H4 (cell line): Measurements from ENCODE around the gene NEK11. TPM values are rescaled to one million over a fixed set of nuclear protein-coding genes. Genes with fewer than 3 reads are reported as not detected.

ENCODE experiments used
- DNase-seq: peaks from one replicate; pipeline ENCODE4 v3.0.0-alpha.2; 2015; ENCODE audit warnings: low spot score
- total RNA-seq: library from RNA; depleted of rRNA; stranded (reverse); fragments of >200 nt; shearing (Covaris generic); gene quantifications from 2 replicates; pipeline ENCODE4 v1.2.3, GENCODE V29; 2014

NEK11 gene
- total RNA-seq, 1 experiment from 2014 or later: 3.0 TPM

DNA sequence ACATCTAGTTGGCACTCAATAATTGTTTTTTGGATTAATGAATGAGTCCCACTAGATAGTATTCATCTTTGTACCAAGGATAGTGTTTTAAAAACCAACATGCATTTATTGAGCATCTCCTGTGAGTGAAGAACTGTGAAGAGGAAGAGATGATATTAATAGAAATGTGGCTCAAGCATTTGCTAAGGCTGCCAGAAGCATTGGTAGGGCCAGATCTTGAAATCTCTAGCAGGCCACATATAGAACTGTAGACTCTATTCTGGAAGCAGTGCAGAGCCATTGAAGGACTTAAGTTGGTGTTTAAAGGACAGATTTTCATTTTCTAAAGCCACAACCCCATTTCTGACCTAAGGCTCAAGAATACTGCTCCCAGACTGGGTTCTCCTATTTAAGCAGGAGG lies 99.0 kb downstream of the NEK11 start:
- no peak for DNase-seq

DNA sequence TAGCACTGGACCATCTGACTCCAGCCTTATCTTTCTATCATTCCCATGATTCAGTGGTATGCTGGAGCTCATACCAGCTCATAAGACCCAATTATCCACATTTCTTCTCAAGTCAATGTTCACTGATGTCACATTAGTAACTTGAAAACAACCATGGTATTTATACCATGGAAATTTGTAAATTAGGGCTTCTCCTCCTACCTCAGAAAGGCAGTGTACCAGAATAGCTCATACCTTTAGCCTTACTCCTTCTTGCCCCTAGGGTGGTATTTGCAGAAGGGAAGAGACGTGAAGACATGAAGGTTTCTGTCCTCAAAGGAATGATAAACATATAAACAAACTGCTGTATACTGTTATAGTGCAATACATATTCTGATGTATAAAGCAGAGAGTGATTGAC lies 114.2 kb downstream of the NEK11 start:
- no peak for DNase-seq

DNA sequence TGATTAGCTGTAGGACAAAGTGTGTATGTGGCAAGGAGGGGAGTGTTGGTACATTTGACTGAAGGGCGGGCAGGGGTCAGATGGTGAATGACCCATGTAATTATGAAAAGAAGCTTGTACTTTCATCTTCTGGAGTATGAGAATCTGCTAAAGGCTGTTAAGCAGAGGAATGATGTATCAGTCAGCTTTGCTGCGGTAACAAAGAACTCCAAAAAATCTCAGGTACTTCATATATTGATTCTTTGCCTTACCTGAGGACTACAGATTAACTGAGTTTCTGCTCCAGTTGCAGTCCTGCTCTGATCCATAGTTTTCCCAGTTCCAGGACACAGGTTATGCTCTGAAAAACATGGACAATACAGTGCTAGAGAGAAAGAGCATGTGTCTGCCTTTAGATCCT lies 115.1 kb downstream of the NEK11 start:
- no peak for DNase-seq

DNA sequence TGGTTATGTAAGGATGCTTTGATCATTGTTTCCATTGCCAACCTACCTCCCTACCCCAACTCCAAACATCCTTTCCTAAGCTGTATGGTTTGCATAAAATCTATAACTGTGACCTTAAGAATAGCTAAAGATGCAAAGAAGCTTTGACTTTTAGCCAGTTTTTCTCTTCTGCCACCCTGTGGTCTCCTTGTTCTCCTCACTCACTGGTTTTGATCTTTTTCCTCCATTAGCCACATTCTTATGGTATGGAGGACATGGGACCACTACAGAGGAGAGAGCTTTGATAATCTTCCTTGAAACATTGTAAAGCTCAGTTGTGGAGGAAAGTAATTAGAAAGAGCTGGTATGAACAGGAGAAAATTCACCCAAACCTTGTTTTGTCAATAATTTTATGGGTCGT lies 115.9 kb downstream of the NEK11 start:
- no peak for DNase-seq

DNA sequence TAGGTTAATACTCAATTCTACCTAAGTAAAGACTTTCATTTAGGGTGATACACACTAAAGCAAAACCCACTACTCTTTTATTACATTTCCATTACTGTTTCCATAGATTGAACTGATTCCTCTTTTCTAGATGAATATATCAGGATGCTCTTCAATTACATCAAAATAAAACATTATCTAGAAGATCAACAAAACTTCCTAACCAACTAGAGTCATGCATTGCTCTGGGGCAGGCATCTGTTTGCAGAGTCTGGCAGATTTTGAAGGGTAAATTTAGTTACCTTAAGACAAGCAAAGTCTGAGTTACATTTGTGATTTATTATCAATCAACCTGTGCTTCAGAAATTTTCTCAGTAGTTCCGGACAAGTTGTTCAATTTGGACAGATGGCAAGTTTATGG lies 117.1 kb downstream of the NEK11 start:
- DNase-seq: no peak

DNA sequence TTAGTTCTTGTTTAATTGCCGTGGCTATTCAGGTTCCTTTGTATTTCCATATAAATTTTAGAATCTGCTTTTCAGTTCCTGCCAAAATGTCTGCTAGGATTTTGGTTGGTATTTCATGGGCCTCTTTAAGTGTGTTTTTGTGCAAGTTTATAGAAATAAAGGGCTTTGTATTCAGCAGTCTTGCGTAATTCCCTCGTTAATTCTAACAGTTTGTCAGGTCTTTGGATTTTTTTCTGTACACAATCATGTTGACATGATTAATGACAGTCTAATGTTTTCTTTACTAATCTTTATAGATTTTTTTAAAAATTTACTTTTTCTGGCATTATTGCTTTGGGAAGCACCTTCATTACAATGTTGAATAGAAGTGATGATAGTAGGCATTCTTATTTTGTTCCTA lies 120.9 kb downstream of the NEK11 start:
- no peak for DNase-seq

DNA sequence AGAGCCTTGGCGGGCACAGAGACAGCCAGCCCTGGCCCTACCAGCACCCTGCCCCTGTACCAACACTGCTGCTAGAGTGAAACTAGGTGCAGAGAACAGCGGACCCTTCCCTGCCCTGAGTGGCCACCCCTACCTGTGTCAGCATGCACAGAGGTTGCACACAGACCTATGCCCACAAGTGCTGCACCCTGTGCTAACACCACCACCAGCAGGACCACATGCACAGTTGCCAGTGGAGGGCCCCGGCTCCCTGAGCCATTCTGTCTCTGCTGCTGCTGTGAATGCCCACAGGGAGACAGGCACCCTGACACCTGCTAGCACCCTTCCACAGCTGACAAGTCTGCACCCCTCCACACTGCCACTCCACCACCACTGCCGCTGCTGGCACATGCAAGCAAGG lies 131.8 kb downstream of the NEK11 start:
- DNase-seq: no peak

DNA sequence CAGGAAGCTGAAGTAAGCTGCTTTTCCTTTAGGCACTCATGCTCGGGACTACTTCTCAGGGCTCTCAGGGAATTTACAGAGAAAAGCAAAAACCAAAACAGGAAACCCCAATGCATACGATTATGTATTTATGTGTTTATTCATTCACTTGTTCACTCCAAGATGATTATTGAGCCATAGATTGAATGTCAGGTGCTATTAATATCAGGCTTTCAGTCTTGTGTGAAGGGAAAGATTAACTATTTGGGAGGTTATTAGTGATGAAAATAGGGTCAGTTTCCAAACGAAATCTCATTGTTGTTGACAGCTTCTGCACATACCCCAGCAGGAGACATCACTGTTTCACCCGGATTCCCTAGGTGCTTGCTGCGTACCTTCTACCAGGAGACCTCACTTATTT lies 135.8 kb downstream of the NEK11 start:
- no peak for DNase-seq

DNA sequence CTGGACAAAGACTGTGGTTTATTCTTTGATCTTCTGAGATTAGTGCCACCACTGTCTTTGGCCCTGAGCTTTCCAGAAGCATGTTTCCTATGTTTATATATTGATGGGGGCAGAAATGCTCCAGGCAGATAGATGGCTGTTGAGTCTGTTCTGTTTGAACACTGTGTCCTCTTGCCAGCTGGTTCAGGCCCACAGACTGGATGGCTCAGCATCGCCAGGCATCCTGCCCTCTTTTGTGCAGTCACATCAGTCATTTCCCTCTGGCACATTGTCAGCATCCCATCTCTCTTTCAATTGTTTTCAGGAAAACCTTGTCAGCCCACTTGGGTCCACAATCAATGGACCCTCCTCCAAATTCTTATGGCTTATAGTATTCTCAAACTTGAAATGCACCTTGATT lies 141.2 kb downstream of the NEK11 start:
- DNase-seq: no peak

DNA sequence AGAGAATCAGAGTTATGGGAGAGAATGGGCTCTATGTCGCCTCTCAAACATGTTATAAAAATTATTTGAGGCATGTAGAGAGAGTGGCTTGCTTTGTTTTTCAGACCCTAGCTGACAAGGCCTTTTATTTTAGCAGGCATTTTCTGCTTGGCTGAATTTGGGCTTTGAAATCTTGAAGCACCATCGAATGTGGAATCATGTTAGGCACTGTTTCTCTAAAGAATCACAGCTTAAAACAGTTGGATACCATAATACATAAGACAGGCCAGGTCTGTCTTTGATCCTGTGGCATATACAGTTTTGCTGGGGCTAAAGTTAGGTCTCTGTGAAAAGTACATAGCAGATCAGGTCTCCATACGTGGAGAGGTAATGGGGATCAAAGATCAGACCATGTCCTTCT lies 142.7 kb downstream of the NEK11 start:
- DNase-seq: no peak

DNA sequence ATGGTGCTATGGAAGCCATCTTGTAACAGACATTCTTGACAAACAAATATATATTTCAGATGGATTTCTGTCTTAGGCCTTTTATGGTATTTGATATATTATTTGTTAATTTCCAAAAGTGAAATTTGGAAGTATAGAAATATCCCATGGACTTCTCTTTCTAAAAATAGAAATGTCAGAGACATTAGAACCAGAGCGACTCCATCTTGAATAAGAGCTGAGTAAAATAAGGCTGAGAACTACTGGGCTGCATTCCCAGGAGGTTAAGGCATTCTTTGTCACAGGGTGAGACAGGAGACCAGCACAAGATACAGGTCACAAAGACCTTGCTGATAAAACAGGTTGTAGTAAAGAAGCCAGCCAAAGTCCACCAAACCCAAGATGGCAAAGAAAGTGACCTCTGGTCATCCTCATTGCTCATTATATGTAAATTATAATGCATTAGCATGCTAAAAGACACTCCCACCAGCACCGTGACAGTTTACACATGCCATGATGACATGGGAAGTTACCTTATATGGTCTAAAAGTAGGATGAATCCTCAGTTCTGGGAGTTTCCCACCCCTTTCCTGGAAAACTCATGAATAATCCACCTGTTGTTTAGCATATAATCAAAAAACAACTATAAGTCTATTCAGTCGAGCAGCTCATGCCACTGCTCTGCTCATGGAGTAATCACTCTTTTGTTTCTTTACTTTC lies 146.0 kb downstream of the NEK11 start:
- no peak for DNase-seq

DNA sequence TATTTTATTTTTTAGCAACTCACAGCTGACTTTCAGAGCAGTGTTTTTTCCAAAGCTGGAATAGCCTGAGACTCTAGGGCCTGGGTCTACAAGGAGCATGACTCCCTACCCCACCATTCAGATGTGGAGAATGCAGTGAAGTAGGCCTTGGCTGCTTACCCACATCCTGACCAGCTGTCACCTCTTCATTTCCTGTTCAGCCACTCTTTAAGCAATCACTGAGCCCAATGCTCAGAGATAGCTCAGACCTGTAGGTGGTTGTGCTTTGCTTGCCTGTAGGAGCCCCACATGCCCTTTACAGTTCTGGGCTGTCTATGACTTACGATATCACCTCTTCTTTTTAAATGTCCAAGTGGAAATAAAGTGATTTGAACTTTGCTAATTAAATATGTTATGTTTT lies 148.1 kb downstream of the NEK11 start:
- no peak for DNase-seq

DNA sequence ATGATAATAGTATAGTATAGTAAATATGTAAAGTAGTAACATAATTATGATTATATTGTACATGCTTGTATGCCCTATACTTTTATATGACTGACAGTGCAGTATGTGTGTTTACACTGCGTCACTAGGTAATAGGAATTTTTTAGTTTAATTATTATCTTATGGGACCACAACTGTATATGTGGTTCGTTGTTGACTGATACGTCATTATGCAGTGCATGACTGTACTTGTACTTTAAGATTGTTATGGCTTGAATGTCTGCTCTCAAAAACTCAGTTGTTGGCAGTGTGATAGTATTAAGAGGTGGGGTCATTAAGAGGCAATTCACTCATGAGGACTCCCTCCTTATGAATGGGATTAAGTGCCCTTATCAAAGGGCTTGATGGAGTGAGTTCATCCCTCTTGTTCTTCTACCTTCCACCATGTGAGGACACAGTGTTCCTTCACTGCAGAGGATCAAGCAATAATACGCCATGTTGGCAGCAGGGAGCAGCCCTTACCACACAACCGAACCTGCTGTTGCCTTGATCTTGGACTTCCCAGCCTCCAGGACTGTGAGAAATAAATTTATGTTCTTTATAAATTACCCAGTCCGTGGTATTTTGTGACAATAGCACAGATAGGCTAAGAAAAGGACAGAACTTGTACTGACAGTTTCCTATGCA lies 152.2 kb downstream of the NEK11 start:
- no peak for DNase-seq

DNA sequence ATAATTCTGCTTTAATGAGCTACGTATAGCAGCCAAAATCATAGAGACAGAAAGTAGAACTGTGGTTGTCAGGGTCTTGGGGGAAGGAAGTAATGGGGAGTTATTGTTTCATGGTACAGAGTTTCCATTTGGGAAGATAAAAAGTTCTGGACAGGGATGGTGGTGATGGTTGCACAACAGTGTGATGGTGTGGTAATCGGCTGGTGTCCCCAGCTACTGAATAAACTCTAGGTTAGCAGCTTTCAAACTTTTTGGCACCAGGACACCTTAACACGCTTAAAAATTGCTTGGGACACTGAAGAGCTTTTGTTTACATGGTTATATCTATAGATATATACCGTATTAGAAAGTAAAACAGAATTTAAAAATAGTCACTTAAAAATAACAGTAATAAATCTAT lies 166.0 kb downstream of the NEK11 start:
- DNase-seq: no peak

DNA sequence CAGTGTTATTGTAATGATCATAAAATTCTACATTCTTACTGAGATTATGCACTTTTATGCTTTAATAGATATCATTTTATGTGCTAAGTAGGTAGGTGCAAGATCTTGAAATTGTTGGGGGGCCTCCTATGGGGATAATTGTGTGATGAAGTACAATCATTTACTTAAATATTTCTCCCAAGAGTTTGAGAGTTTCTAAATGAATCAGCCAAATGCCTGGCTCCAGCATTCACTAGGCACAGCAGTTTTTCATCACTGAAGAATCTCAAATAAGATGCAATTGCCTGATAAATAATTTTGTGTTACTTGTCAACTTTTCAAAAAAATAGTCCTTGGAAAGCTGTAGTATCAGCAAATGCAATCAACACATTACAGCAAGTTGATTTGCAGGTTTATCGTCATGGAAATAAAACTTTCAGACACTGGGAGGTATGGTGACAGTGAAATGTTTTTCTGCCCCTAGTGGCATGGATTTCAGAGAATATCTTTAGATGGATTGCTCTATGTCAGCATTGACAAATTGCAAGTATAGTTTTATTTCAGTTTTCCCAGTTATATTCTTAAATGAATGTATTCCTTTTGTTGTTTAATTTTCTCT lies 167.1 kb downstream of the NEK11 start:
- DNase-seq: no peak

DNA sequence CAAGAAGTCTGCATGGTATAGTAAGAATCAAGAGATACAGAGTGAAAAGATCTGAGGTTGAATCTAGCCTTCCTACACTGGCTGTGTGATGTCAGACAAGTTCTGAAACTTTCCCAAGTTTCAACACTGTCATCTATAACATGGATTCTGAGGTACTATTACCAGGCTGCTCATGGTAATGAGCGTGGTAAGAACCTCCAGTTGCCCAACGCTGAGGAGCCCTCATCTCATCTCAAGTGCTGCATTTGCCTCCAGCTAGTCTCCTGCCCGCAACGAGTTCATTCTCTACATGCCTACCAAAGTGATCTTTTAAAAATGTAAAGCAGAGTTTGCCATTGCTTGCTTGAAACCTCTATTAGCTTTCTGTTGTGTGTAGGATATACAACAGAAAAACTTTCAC lies 168.1 kb downstream of the NEK11 start:
- DNase-seq: no peak

DNA sequence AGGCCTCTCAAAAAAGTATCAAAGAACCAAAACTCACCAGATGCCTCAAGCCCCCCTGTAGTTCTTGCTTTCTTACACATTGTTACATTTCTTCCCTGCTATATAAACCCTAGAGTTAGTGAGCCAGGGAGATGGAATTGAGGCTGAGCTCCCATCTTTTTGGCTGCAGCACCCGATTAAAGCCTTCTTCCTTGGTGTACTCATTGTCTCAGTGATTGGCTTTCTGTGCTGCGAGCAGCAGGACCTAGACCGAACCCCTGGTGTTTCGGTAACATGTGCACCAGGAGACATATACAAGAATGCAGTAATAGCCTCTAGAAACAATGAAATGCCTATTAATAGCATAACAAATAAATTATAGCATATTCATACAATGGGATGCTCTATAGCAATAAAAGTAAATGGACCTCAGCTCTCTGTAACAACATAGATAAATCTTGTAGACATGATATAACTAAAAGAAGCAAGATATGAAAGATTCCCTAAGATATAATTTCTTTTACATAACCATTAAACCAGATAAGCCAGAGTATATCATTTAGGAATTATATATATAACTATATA lies 174.0 kb downstream of the NEK11 start:
- no peak for DNase-seq

DNA sequence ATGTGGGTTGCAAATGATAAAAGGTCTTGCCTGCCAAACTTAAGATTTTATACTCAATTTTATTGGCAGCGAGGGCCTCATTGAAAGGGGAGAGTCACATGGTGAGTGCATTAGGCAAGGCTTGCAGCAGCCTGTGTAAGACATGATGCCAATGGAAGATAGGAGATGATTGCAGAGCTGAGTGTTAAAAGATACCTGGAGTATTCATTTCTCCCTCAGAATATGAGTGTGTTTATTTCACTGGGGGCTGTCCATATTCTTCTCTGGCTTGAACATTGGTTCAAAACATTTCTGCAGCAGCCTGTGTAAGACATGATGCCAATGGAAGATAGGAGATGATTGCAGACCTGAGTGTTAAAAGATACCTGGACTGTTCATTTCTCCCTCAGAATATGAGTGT lies 189.7 kb downstream of the NEK11 start:
- DNase-seq: no peak

DNA sequence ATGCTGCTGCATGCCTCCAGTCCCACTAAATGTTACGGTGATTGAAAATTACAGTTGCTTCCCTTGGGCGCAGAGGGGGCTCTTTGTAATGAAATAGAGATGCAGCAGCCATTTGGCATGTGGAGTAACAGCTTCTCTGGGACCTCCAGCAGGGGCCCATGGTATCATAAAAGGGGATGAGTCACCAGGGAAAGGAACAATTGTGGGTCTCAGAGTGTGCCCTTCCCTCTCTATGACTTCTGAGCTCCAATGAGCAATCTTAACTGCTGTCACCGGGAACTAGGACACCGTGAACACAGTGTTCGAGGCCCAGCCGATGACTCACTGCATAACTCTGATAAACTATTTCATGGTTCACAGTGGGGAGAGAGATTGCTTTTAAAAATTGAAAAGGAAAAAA lies 190.1 kb downstream of the NEK11 start:
- peak; percentile 88 for DNase-seq

DNA sequence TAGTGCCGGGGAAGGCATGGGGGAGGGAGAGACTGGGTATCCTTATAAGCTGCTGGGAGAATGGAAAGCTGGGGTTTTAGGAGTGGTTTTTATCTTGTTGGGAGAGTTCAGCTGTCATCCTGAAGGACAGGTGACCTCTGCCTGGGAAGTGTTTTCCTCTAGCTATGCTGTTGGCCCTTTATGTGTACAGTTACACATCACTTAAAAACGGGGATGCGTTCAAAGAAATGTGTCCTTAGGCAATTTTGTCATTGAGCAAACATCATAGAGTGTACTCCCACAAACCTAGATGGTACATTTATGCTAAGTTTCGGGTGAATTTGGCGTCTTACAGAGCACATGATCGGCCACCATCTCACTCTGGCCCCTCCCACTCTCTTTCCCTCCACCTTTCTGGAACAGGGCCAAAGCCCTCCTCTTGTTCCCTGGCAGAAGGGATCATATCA lies 190.6 kb downstream of the NEK11 start:
- DNase-seq: peak; percentile 59

DNA sequence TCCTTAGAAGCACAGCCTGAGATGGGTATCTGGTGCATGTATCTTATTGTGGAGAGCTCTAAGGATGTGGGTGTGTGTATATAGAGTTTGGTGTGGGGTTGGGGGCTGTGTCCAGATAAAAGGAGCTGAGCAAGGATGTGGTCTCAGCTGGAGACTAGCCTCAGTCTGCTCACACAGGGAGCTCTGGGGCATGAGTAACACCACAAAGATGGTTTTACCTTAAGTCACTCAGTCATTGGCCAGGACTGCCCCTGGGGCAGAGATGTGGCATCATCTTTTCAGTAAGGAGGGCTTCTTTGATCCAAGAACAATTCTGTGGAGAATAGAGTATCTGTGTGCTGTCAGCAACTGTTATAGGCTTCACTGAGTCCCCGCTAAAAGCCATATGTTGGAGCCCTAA lies 191.5 kb downstream of the NEK11 start:
- peak; percentile 48 for DNase-seq

DNA sequence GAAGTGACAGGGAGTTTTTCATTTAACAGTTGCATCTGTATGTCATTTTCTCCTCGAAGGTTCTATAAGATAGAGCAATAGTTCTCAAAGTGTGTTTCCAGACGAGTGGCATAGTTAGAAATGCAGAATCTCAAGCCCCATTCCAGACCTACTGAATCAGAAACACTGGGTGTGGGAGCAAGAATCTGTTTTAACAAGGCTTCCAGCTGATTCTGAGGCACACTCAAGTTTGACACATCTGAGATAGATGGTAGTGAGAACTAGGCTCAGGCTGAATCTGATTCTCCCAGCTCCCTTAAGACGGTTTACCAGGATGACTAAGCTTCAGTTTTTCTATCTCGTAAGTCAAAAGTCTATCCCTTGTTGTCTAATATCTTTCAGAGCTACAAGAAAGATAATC lies 195.1 kb downstream of the NEK11 start:
- DNase-seq: no peak

DNA sequence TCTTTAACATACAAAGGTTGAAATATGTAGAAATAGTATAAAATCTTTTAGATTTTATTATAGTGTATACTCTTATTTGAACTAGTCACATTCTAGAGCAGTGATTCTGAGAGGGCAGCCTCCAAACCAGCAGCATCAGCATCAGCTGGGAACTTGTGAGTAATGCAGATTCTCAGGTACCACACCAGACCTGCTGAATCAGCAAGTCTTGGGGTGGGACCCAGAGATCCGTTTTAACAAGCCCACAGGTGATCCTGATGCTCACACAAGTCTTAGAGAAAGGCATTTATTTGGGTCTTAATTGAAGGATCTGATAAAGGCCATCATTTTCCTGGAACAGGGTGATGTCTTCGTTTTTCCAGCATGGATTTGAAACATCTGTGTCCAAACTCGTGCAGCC lies 195.9 kb downstream of the NEK11 start:
- DNase-seq: no peak
